Measurements from ENCODE around the gene SCRN2.

The SCRN2 gene

DNA sequence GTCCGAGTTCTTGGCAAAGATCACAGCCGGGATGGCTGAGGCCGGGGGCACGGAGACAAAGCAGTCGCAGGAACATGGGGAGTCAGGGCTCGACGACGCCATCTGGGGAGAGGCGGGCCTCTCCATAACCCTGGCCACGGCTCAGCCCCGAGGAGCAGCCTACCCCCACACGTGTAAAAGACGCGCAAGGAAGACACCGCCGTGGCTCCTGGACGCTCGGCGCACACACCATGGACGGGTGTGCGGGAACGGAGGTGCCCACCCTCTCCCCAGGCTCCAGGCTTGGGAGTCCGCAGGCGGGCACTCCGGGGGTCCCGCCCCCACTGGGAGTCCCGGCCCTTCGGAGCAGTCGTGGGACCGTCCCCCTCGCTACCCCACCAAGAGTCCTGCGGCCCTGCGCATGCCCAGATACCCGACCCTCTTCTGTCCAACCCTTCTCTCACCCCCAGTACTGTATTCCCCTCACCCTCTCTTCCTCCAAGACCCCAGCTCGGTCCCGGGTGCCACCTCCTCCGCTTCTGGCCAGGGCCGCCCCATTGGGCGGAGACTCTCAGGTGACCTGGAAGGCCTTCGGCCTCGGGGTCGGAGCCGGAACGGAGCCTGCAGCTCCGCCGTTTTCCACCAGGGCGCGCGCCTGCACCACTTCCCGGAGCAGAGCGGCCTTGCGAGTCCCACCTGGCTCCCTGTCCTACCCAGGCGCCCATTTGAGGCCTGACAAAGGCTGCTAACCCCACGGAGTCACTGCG, at the start of gene SCRN2:
Gene SCRN2 (minus strand): TSS at position 532 of the 746 bp plus-strand sequence. CDS start 430 bp downstream, at position 102.
- TF ChIP-seq, protein P1, sequence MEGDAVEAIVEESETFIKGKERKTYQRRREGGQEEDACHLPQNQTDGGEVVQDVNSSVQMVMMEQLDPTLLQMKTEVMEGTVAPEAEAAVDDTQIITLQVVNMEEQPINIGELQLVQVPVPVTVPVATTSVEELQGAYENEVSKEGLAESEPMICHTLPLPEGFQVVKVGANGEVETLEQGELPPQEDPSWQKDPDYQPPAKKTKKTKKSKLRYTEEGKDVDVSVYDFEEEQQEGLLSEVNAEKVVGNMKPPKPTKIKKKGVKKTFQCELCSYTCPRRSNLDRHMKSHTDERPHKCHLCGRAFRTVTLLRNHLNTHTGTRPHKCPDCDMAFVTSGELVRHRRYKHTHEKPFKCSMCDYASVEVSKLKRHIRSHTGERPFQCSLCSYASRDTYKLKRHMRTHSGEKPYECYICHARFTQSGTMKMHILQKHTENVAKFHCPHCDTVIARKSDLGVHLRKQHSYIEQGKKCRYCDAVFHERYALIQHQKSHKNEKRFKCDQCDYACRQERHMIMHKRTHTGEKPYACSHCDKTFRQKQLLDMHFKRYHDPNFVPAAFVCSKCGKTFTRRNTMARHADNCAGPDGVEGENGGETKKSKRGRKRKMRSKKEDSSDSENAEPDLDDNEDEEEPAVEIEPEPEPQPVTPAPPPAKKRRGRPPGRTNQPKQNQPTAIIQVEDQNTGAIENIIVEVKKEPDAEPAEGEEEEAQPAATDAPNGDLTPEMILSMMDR (IDR thresholded peaks at IDR 0.05; ENCODE audit: low read length, missing control alignments): peak; percentile 86
- DNase-seq (ENCODE audit: low read depth): peak; percentile 85
- H3K4me3 ChIP-seq (replicated peaks; ENCODE audit: low read depth, low read length): peak within 1 kb of the TSS; percentile 92

DNA sequence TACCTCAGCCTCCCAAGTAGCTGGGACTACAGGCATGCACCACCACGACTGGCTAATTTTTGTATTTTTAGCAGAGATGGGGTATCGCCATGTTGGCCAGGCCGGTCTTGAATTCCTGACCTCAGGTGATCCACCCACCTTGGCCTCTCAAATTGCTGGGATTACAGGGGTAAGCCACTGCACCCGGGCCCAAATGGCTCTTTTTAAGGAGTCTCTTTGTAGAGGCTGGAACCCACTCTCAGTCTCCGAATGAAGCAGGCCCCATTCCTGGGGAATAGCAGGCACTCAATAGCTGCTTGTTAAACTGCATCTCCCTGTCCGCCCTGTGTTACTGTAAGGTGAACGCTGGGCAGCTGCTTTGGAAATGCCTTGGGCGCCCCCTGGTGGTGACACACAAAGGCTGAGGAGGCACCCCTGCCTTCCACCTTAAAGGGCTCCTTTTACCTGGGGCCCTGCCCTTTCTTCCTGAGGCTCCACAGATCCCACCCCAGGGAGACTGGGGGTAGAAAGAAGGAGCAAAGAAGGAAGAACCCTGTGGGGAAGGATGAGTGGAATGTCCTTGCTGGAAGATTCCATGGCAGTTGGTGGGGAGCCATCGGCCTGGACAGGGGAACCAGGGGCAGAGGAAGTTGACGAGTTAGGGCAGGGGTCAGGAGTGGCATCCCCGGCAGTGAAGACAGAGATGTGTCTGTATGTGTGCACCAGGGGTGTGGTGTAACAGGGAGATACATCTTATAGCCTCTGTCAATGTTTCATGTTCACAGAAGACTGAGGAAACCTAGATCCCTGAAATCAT, 48.9 kb upstream of the SCRN2 start:
- H3K4me3 ChIP-seq (replicated peaks; ENCODE audit: low read depth, low read length): no peak overlapping the region
- peak; percentile 88 for DNase-seq (ENCODE audit: low read depth)
- TF ChIP-seq, protein P1 (IDR thresholded peaks at IDR 0.05; ENCODE audit: low read length, missing control alignments): peak; percentile 92

DNA sequence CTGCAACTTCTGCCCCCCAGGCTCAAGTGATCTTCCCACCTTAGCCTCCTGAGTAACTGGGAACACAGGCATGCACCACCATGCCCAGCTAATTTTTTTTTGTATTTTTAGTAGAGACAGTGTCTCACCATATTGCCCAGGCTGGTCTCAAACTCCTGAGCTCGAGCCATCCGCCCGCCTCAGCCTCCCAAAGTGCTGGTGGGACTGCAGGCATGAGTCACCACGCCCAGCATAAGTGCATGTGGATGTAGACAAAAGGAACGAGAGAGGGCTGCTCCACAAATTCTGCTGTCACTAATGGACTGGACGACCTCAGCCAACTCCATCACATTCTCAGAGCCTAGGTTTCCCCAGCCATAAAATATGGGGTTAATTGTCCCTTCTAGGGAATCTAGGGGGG, 47.2 kb upstream of the SCRN2 start:
- no peak for DNase-seq (ENCODE audit: low read depth)
- no peak overlapping the region for H3K4me3 ChIP-seq (replicated peaks; ENCODE audit: low read depth, low read length)
- TF ChIP-seq, protein P1 (IDR thresholded peaks at IDR 0.05; ENCODE audit: low read length, missing control alignments): no peak

DNA sequence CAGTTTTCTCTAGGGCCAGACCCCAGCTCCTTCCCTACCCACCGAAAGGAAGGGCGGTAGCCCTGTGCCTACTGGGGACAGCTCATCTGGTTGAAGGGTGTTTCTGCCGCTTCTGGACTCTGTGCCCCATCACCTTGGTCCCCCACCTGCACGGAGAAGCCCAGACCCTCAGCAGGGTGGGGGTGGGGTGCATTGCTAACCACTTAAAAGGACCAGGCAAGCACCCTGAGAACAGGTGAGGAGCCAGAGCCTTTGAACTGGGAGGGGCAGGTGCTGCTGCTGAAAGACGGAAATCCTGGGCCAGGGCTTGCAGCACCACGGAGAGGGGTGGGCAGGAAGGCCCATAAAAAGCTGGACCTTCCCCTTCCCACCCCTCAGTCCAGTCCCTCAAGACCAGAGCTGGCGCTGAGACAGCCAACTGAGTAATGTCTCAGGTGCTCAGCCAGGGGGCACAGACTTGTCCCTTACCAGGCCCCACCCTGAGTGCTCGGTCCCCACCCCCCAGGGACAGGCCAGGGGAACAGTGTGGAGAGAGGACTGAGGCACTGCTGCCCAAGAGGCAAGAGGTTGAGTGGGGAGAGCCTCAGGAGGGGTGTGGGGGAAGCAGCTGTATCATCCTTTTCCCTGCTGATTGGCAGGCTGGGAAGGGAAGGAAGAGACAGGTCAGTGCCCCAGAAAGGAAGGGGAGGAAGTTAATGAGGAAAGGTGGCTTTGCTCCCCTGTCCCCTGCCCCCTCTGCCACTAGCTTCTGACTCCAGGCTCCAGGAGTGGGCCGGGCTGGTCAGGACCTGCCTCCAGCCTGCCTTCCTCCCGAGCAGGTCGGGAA, 44.0 kb upstream of the SCRN2 start:
- TF ChIP-seq, protein P1 (IDR thresholded peaks at IDR 0.05; ENCODE audit: low read length, missing control alignments): no peak
- H3K4me3 ChIP-seq (replicated peaks; ENCODE audit: low read depth, low read length): no peak overlapping the region
- no peak for DNase-seq (ENCODE audit: low read depth)

GRCh38 chr17:47884427-47884740, 43.3 kb upstream of the SCRN2 start:
- DNase-seq (ENCODE audit: low read depth): no peak
- TF ChIP-seq, protein P1 (IDR thresholded peaks at IDR 0.05; ENCODE audit: low read length, missing control alignments): no peak
- H3K4me3 ChIP-seq (replicated peaks; ENCODE audit: low read depth, low read length): no peak overlapping the region

DNA sequence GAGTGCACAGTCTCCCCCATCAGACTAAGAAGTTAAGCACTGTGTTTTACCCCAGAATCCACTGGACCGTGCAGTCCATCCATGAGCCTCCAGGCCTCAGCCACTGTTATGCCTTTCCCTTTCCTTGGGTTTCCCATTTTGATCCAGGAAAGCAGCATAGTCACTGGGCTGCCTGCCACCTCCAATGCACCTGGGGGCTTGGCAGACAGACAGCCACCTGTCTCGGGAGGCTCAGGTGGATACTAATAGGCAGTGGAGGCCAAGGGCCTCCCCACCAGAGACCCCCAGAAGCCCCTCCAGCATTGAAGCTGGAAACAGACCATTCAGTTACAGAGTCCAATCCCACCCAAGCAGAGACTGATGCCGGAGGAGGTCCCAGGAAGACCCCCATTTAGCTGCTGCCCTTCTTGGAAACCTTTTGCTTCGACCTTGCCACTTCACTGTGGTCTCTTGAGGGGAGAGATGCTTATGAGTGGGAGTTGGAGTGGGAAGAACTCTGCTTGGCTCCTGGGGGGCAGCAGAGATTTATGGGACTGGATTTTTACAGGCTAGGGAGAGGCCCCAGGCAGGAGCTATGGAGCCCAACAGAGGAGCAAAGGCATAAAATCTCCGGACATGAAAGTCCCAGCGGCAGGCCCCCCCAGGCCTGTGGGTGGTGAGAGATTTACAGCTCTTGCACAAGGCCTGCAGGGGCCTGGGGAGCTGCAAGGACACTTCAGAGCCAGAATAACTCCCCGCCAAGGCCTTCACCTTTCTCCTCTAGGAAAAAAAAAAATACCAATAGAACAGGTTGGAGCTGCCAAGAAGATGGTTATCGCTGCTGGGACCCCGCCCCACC, 42.7 kb upstream of the SCRN2 start:
- H3K4me3 ChIP-seq (replicated peaks; ENCODE audit: low read depth, low read length): no peak overlapping the region
- TF ChIP-seq, protein P1 (IDR thresholded peaks at IDR 0.05; ENCODE audit: low read length, missing control alignments): no peak
- DNase-seq (ENCODE audit: low read depth): no peak

Measured in fibroblast of pulmonary artery (primary cell).